WTC11 (cell line): ENCODE results near the gene STK40.

Source experiments
- MLX ChIP-seq: sonication (generic); formaldehyde crosslinking; IDR thresholded peaks from 2 replicates; pipeline ENCODE4 v1.8.1; 2023; ENCODE audit warnings: mild to moderate bottlenecking, missing genetic modification reagents, moderate library complexity
- TF ChIP-seq, protein P1 (sequence below): fragments of 200-600 bp; IDR thresholded peaks from 2 replicates; pipeline ENCODE4 v1.8.0; 2022; ENCODE audit warnings: antibody characterized with exemption

- TF ChIP-seq, protein P1, sequence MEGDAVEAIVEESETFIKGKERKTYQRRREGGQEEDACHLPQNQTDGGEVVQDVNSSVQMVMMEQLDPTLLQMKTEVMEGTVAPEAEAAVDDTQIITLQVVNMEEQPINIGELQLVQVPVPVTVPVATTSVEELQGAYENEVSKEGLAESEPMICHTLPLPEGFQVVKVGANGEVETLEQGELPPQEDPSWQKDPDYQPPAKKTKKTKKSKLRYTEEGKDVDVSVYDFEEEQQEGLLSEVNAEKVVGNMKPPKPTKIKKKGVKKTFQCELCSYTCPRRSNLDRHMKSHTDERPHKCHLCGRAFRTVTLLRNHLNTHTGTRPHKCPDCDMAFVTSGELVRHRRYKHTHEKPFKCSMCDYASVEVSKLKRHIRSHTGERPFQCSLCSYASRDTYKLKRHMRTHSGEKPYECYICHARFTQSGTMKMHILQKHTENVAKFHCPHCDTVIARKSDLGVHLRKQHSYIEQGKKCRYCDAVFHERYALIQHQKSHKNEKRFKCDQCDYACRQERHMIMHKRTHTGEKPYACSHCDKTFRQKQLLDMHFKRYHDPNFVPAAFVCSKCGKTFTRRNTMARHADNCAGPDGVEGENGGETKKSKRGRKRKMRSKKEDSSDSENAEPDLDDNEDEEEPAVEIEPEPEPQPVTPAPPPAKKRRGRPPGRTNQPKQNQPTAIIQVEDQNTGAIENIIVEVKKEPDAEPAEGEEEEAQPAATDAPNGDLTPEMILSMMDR, result no peak
- no peak for TF ChIP-seq MLX
Observed at GRCh38 chr1:36419569-36419968, 33.8 kb upstream of the STK40 start.
